ENCODE results near the gene SEMA3C.

The SEMA3C gene

DNA sequence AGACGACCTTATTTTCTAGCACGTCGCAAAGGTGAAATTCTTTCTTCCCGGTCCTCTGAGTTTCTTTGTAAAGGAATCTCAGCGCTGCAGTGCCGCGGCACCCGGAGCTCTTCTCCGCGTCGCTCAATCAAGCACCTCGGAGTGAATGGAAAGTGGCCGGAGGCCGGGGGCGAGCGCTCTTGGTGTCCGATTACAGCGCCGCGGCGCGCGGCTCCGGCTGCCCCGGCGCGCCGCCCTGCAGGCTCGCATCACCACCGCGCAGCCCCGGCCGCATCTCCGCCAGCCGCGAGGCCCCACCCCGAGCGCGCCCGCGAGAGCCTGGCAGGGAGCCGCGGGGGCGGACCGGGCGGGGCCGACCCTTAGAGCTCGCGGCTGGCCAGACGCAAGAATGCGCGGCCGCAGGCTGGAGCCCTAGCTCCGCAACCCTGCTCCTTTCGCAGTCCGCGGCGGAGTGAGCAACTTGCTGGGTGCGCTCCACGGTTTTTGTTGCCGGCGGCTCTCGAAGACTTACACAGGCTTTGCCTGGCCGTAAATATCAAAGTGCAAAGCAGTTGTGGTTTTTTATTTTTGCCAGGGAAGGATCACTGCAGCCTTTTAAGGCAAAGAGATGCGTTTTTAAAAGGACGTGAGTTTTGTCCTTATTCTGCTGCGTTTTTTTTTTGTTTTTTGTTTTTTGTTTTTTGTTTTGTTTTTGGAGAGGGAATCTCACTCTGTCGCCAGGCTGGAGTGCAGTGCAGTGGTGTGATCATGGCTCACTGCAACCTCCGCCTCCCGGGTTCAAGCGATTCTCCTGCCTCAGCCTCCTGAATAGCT, at the start of gene SEMA3C:
Gene SEMA3C (minus strand): TSS at position 143 of the 813 bp plus-strand sequence. CDS start 2,270 bp downstream, outside the sequence.
- DNase-seq (ENCODE audit: low read depth in 2 of 2): peak; percentile 80 to 83

DNA sequence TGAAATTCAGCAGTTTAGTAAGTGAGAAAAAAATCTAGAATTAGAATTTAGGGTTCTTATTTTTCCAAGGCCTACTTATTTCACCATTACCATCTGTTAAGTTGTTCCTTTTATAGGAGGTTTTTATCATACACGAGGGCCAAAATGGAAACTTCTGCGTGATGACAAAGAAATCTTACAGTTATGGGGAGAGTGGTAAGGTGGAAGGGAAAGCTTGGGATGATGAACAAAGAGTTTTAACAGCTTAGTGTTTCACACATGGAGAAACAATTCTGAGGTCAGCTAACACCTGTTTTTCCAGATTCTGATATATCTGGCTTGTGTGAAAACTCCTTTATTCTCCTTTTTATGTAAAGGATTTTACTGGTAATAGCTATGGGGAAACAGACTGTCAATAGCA, 49.8 kb upstream of the SEMA3C start:
- no peak for DNase-seq (ENCODE audit: low read depth in 2 of 2)

DNA sequence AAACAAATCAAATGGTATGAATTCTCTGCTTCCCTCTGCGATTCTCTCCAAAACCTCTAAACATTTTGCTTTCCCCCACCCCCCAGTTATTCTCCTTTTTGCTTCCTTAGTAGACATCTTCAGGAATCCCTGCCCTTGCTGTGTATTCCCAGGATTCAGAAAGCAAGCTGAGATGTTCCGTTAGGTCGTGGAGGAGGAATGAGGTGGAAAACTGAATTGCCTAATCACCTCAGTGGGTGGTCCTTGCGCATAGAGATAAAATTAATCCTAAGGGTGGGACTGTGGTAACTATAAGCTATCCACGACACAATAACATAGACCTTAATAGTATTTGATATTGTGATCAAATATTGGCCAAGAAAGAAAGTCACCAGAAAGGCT, 49.1 kb upstream of the SEMA3C start:
- no peak for DNase-seq (ENCODE audit: low read depth in 2 of 2)

DNA sequence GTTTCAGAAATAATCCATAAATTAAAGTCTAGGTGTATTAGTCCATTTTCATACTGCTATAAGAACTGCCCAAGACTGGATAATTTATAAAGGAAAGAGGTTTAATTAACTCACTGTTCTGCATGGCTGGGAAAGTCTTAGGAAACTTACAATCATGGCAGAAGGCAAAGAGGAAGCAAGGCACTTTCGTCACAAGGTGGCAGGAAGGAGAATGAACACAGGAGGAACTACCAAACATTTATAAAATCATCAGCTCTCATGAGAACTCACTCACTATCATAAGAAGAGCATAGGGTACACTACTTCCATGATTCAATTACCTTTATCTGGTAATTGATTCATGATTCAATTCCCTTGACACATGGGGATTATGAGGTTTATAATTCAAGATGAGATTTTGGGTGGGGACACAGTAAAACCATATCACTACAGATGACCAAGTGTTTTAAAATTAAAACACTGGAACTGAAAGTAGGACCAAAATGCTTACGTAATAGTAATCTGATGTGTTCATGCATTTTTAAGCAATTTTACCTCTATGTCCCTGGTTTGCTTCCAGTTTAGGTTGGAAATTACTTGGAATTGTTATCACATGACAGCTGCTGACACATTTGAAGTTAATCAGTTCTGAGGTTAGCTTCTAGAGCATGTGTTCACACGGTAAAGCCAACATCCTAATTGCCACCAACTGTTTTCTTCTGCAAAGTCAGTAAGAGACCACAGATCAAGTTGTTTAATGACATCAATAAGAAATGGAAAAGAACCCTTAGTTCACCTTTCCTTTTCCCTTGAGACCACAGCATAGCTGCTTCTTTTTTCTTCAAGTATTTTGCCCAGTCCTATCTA, 48.4 kb upstream of the SEMA3C start:
- peak; percentile 65 to 72 for DNase-seq (ENCODE audit: low read depth in 2 of 2)

DNA sequence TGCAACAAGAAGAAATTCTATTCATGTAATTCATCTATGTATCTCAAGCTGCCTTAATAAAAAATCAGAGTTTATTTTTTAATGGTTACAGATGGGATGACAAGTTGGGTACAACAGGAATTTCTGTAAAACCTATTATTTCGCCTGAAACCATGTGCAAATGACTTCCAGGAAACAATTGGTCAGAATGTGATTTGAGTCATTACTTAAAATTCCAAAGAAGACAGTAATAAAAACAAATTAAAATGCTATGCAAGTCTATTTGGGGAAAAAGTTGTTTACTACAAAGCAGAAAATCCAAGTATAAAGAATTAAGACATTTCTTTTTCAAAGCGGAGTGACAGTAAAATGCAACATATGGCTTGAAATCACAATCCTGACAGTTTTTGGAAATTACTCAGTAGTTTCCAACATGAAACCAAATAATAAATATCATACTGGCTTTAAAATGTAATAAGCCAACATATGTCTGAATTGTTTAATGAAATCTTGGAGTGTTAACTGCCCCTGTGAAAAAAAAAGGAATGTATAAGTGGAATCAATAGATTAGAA, 41.5 kb upstream of the SEMA3C start:
- peak; percentile 46 to 47 for DNase-seq (ENCODE audit: low read depth in 2 of 2)

DNA sequence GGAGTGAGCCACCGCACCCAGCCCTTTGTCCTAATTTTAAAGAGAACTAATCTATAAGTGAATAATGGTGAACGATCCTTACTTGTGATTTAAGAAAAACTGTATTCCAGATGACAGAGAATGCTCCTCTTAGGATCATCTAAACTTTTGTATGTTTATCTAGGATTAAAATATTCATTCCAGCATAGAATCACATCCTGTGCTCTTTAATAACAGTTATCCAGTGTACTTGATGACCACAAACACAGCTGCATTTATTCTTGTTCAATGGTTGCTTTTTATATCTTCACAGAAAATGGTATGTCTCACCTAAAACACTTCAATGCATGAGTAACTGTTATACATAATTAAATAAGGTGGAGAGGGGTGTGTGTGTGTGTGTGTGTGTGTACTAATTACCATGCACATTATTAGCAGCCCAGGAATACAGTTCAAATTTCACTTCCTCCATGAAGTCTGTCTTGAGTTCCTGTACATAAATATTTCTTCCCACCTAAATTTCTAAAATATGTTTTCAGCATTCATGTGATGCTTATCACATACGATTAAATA, 38.5 kb upstream of the SEMA3C start:
- DNase-seq (ENCODE audit: low read depth in 2 of 2): no peak

DNA sequence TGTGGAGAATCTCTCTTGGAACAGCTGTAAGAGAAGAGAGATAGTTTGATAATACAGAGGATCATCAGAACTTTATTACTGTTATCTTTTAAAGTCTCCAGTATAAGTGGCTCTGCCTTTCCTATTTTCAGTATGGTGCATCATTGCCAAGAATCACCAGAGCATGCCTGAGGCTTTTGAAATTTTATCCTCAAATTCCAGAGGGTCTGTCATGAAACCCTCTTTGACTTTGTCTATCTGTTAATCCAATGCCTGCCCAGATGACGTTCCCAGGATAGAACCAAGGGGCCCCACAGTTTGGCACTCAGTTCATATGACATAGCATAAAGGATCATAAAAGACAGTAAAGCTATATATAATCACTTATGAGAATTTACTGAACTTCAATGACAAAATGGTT, 35.3 kb upstream of the SEMA3C start:
- DNase-seq (ENCODE audit: low read depth in 2 of 2): no peak

DNA sequence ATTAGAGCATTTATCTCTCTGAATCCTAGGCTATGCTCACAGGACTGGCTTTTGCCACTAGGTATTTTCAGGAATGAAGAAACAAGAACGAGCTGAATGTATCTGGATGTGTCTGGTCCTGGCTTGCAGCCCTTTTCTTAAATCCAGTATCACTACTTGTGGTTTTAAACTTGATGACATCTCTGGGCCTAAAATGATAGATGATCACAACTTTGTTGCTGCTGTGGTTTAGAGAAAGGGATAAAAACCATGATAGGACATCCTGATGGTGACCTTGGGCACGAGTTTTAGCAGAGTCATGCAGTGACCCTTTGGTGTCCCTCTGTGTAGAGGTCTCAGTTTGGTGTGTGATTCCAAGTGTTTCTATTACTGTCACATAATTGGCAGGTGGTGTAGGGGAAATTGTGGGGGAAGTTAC, 31.7 kb upstream of the SEMA3C start:
- DNase-seq (ENCODE audit: low read depth in 2 of 2): peak in 1 of 2 experiments; percentile 22

DNA sequence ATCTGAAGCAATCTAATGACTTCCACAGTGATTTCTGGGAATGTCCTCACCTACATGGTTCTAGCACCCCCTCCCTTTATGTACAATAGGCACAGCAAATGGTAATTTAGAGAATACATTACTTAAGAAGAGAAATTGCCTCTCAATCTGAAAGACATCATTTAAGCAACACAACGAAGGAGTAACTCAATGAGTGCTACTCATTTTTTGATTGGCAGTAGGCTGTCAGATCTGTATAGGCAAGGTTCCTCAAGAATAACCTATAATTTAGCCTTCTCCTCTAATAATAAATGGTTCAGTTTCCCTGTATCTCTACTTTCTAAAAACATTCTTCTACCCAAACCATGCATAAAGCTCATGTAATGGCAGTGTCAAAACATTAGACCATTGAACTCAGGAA, 30.6 kb upstream of the SEMA3C start:
- DNase-seq (ENCODE audit: low read depth in 2 of 2): no peak

DNA sequence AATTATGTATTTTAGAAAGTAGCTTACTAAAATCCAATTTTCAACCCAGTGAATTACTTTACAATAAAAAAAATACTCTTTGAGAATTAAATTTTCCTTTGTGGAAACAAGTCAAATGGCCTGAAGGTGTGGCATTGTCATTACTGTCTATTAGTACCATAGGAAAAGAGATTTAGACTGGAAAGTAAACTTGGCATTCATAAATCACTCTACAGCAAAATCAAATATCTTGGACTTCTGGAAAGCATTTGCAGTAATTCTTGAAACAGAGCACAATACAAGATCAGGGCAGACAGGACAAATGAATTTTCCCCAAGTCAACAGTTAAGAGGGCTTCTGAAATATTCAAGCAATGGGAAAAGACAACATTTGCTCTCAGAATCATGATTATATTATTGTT, 28.0 kb upstream of the SEMA3C start:
- no peak for DNase-seq (ENCODE audit: low read depth in 2 of 2)

DNA sequence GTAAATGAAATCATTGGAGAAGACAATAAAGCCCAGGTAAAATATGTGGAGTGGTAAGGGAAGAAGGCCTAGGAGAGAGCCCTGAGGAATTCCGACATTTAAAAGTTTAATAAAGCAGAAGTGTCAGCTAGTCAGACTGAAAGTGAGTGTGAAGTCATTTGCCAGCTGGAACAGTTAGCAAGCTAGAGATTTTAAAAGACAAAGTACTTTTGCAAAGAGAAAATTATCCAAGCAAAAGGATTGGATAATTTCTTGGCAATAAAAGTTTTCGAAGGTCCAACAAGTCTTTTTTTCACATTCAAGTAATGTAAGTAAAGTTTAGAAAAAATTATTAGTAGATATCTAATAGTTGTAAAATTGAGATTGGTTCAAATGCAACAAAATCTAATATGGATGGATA, 27.1 kb upstream of the SEMA3C start:
- no peak for DNase-seq (ENCODE audit: low read depth in 2 of 2)

DNA sequence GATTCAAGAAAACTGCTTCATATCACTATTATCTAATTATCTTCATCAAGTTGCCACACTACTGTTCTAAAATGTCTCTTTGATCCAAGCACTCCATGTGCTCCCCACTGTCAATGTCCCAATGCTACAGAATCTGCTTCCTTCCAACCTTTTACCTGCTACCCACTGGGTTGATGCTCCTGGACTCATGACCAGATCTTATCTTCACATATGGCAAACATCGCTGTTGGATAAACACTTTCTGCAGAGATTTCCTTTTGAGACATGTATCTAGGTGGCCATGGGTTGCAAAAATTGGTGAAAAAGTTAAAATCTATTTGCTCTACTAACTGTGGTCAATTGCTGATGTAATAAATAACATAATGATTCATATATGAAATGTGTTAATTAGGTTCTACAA, 24.5 kb upstream of the SEMA3C start:
- no peak for DNase-seq (ENCODE audit: low read depth in 2 of 2)

DNA sequence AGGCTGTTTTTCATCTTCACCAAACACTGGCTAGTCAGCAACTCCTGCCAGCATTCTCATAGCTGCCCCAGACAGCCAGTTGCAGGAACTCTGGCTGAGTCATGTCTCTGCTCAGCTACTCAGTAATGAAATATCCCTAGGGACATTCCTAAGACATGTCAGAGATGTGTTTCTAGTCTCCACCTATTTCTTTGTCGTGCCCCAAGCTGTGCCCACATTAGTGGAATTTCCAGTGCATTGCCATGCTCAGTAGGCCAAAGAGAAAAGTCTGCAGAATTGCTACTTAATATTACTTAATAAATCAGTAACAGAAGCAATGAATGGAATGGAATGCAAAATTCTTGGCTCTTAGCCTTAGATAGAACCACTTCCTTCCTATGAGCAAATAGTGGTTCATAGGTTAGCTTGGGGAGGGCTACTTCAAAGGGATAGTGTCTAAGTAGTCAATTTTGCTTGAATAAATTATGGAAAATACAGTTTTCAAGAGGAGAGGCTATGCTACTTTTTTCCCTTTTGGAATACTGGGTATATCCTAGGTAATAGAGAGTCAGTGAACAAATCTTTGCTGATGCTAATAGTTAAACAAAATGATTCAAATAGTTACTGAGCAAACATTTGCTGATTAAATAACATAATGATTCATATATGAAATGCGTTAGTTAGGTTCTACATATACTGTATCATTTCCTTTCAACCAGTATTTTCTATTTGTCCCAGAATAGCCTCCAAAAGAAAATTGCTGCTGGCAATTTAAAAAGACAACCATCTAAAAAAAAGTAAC, 23.6 kb upstream of the SEMA3C start:
- peak; percentile 91 for DNase-seq (ENCODE audit: low read depth in 2 of 2)

DNA sequence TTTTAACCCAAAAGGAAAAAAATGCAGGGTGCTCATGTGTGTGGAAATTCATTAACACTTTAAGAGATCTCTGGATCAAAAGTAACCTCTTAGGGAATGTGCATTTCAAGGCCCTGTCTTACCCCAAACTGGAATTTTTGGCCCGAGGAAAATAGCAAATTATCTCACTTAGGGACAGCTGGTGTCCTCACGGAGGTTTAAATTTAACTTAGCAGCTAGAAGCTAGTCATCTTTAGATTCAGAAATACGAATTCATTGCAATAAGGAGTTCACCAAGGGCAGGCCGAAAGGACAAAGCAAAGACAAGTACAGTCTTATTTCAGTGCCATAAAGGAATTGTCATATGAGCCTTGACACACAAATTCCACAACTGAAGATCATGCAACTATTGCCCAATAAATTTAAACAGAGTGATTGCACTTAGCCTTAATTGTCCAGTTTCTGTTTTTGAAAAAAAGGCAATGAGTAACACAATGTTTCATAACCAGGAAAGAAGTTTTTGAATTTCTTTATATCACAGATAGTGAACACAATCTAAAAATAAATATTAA, 22.4 kb upstream of the SEMA3C start:
- peak in 1 of 2 experiments; percentile 26 for DNase-seq (ENCODE audit: low read depth in 2 of 2)

DNA sequence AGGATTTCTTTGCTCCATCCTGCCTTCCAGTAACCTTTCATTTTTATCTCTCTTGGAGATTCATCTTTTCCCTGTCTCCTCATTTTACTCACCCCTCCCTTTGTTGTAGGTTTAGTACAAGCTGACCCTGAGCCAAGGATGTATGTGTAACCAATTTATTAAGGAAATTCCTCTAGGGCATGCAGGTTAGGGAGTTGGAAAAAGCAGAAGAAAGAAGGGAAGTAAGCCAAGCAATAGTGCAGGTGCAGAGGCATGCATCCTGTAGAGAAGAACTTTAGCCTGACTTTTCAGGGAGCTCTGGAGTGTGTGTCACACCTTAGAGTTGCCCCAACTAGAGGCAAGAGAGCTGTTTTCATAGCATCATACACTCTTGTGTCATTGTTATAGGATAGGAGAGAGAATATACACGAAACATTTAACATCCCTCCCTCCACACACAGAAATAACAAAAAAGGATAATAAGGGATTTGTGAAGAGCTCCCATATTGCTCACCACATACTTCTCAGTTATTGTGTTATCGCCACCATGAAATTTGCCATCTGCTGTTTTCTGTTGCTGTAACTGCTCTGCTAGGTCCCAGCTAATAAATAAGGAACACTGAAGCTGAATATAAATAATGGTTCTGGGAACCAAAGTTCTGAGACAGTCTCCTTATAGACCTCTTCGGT, 21.8 kb upstream of the SEMA3C start:
- no peak for DNase-seq (ENCODE audit: low read depth in 2 of 2)

DNA sequence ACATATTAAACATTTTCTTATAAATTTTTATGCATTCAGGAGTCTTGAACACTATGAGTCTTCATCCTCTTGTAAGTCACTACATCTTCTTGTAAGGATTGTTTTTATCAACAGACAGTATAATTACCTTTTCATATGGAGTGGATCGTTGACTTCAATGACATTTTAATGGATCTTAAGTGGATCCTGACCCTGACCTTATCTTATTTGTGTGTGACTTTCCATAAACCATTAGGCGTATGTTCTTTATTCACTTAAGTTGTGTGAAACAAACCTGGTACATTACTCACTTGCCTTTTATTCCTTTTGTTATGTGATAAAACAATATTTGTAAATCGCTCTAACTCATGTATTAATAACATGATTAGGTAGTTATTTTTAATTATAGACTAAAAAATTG, 18.5 kb upstream of the SEMA3C start:
- DNase-seq (ENCODE audit: low read depth in 2 of 2): no peak

DNA sequence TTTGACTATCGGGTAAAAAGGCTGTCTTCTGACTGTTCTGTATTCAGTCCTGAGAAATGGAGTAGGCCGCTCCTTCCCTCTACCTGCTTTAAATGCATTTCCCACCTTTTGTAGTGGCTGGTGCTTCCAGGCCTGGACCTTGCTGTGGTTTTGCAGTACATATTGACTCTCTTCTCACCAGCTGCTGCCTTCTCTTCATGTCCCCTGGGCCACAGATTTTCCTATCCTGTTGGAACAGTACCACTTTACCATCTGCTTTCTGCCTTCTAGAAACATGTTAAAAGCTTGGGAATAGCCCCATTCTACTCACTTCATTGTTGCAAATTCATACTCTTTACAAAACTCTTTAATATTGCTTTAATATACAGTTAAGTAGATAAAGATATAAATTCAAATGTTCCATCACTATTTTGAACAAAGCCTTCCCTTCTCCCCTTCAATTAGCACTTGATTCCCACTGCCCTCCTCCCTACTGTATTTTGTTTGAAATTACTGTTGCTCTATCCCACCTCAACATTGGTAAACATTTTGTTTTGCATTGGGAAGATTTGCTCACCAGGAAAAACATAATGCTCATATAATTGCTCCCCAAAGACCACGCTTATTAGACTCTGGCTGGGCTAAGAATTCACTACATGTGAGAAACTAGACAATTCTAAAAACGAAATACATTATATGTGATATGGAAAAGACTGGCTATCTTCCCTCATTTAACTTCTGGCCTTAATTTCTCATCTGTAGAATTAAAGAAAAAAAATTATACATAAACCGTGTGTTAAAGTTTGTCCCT, 17.3 kb upstream of the SEMA3C start:
- no peak for DNase-seq (ENCODE audit: low read depth in 2 of 2)

DNA sequence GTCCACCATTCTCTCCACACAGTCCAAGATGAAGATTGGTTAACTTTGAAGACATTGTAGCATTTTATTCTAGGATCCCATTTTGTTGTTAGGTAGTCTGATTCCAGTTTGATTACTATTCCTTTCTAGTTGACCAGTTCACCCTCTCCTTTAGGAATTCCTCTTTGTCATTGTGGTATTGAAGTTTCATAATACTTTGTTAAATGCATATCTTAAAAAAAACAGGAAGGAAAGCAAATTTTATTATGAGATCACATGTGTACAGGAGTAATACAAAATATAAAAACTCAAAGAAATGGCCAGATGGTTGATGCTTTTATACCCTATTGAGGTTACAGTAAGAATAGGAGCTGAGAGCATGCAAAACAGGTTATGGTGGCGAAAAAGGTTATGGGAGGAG, 15.5 kb upstream of the SEMA3C start:
- no peak for DNase-seq (ENCODE audit: low read depth in 2 of 2)

DNA sequence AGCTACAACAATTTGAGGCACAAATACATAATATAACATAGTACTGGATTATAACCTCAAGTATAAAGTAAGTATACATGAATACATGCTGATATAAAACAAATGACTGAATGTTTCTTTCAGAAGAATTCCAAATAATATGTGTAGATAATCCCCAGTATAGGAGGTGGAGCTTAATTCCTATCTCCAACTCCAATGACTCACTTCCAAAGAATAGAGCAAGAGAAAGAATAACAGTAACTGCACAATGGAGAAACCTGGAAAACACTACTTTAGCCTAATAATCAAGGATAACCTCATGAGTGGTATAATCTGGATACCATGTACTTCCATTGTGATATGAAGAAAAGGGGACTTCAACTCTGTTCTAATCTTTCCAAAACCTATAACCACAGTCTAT, 13.7 kb upstream of the SEMA3C start:
- no peak for DNase-seq (ENCODE audit: low read depth in 2 of 2)

DNA sequence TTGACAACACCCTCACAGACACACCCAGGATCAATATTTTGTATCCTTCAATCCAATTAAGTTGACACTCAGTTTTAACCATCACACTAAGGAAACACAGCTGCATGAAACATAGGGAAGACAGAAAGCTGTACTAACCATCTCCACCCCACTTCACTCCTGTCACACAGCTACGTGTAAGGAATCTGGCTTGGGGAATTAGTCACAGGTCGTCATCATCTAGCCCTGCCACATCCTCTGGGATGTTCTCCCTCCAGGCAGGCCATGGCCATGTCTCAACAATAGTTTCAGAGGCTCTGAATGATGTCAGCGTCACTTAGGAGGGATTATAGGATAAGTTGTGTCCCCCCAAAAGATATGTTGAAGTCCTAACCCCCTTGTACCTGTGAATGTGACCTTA, 10.8 kb upstream of the SEMA3C start:
- no peak for DNase-seq (ENCODE audit: low read depth in 2 of 2)

Measured in fibroblast of skin of left quadriceps (primary cell).